HG03066 (cell line): Measurements from ENCODE around the gene DCUN1D5.

Experiments used
- ATAC-seq: cut with Tn5 transposase; IDR thresholded peaks from one replicate; pipeline ENCODE4 v1.9.1; 2021; ENCODE audit warnings: low read depth; ENCODE audit not compliant: unreplicated experiment

DCUN1D5 gene

GRCh38 chr11:103091801-103092524, at the start of gene DCUN1D5:
Gene DCUN1D5 (minus strand): TSS chr11:103092160. CDS start chr11:103091872, 288 bp downstream.
- ATAC-seq = peak; percentile 99

- no peak for ATAC-seq
Observed at GRCh38 chr11:103125462-103125861, 33.5 kb upstream of the DCUN1D5 start.

GRCh38 chr11:103114836-103115235, 22.9 kb upstream of the DCUN1D5 start:
- no peak for ATAC-seq

DNA sequence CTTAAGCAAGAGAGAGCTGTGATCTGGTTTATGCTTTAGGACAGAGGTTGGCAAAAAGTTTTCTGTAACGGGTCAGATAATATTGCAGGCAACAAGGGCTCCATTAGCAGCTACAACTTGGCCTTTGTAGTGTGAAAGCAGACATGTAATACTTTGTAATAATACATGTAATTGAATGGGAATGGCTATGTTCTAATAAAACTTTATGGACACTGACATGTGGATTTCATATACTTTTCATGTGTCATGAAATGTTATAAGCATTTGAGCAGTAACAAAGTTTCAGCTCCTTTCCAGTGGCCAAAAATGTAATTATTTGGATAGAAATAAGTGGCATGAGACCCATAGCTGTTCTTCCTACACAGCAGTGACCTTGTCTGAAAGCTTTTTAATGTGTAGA, 20.4 kb upstream of the DCUN1D5 start:
- ATAC-seq = no peak

DNA sequence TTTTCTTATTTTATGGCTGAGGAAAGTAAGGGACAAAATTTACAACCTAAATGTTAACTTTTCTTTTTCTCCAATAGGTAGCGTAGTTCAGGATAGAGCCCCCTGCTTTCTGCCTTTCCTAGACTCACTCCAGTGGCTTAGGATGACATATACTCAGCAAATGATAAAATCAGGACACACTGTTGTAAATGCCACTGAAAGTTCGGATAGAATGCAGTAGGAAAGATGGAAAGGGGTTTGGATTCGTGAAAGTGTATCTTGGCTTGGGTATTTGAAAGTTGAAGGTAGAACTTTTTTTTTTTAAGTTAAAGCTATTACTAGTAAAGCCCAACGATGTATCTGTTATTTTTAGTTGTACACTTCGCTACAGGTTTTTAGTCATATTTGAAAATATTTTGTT, 19.4 kb upstream of the DCUN1D5 start:
- no peak for ATAC-seq

GRCh38 chr11:103110391-103110790, 18.4 kb upstream of the DCUN1D5 start:
- ATAC-seq = no peak

DNA sequence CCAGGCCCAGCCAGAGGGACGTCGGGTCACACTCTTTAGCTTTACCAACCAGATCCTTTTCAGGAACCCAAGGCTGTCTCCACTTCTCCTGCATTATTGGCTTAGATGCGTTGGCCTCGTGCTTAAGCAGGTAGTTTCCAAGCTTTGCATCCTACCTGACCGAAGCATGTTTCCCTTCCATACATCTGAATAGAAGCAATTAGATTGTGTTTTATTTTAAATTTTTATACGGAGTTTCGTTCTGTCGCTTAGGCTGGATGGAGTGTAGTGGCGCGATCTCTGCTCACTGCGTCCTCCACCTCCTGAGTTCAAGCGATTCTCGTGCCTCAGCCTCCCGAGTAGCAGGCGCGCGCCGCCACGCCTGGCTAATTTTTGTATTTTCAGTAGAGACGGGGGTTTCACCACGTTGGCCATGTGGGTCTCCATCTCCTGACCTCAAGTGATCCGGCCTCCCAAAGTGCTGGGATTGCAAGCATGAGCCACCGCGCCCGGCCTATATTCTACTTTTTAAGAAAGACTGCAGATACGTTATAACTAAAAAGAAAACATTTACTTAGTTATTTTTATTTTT, 17.9 kb upstream of the DCUN1D5 start:
- peak; percentile 24 for ATAC-seq

- peak; percentile 99 for ATAC-seq
Observed at GRCh38 chr11:103108933-103109817, 17.2 kb upstream of the DCUN1D5 start, which contains the start of gene DYNC2H1. Gene DYNC2H1 (plus strand): TSS chr11:103109426. CDS start chr11:103109575, 149 bp downstream.

DNA sequence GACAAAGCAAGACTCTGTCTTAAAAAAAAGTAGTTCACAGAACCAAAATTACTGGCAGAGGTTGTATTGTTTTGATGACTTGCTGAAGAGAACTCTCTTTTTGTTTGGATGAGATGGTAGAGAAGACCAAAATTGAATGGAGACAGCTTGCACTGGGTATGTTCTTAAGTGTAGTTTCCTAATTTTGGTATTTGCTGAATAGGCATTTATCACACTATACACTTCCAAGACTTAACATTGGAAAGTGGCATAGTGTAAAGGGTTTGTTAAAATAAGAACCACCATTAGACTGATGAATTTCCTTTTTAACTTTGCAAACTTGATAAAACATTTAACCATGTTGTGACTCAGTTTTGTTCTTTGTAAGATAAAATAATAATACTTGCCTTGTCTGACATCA, 5.3 kb upstream of the DCUN1D5 start:
- ATAC-seq = no peak

DNA sequence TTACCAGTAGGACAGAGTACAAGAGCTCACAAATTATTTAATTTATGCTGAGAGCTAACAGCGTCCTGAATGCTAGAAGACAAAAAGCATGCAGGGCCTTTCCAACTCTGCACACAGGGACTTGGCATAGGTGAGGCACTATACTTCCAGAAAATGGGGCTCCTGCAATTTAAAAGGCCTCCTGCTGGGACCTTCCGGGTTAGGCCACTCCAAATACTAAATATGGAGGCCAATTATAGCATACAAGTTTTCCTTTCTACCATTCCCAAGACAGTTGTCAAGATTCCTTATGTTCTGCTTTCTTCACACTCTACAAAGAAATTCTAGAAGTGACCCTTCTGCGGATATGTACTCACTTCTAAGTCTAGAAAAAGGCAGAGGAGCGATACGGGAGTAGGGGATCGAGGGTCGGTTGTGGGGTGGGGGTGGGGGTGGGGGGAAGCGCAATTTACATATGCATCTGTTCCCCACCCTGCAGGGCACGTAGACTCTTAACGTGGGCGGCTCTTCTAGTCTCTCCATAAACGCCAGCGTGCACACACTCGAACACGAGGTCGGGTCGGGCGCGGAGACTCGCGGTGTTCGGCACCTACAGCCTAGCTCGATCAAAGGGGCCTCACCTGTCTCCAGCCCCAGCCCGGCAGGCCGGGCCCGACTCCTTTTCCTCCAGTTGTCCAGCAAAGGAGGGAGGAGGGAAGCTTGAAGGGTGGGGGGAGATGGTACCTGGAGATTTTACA, 728 bp downstream of the DCUN1D5 start:
- ATAC-seq = peak; percentile 52

GRCh38 chr11:103086461-103086860, 5.5 kb downstream of the DCUN1D5 start:
- ATAC-seq = no peak

GRCh38 chr11:103085758-103086365, 6.1 kb downstream of the DCUN1D5 start:
- ATAC-seq = no peak

- no peak for ATAC-seq
Observed at GRCh38 chr11:103079833-103080232, 12.1 kb downstream of the DCUN1D5 start.

GRCh38 chr11:103078710-103079109, 13.2 kb downstream of the DCUN1D5 start:
- ATAC-seq = no peak

- no peak for ATAC-seq
Observed at GRCh38 chr11:103077554-103077953, 14.4 kb downstream of the DCUN1D5 start.

GRCh38 chr11:103076361-103076760, 15.6 kb downstream of the DCUN1D5 start:
- no peak for ATAC-seq

DNA sequence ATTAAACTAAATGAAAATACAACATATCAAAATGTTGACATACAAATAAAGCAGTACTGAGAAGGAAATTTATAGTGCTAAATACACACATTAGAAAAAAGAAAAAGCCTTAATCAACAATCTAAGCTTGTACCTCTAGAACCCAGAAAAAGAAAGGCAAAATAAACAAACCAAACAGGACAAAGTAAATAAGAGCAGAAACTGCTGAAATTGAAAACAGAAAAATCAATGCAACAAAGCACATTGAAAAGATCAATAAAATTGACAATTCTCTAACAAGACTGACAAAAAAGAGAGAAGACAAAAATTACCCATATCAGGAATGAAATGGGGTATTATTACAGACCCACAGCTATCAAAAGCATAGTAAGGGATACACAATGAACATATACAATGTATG, 21.0 kb downstream of the DCUN1D5 start:
- ATAC-seq = no peak

DNA sequence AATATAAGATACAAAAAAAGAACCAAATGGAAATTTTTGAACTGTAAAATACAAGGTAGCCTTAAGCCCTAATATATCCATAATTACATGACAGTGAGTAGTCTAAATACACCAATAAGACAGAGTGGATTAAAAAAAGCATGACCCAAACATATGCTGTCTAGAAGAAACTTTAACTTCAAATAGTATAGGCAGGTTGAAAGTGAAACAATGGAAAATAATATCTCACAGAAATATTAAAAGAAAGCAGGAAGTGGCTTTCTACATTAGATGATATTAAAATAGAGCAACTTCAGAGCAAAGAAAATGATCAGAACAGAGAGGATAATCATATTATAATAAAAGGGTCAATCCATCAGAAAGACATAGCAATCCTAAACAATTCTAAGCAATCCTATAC, 21.8 kb downstream of the DCUN1D5 start:
- ATAC-seq = no peak

- ATAC-seq = no peak
Observed at GRCh38 chr11:103069367-103069766, 22.6 kb downstream of the DCUN1D5 start.

DNA sequence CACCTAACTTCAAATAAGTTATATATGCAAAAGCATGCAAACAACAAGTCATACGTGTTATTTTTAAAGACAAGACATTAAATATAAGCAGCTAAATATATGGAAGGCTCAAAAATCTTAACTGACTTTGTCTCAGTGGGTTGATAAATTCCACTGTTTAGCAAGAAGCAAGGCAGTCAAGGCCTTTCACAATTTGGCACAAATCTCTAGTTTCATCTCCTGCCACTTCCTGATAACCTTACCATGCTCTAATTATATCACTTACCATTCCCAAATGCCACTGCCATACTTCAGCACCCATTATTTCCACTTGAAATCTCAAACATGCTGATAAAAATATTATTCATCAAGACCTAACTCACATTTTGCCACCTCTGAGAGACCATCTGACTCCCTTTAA, 24.8 kb downstream of the DCUN1D5 start:
- ATAC-seq = no peak
